ENCODE measurements around the gene GREM1.
A peak's percentile ranks its signal among the peaks of the same experiment; 100 is the strongest.

The GREM1 gene

DNA sequence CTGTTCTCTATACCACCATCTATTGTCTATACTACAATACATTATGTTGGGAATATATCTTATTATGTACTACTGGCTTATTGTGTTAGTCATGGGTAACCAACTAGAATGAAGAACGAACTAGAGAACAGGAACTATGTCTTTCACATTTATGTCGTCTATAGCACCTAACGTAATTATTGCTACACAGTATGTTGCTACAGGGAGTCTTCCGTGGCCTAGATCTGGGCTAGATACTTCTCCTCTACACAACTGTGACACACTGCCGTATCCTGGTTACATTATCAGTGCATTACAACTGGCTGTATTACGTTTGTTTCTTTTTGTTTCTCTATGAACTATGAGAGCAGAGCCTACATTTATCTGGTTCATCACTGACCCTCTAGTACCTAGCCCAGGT lies 42.3 kb upstream of the GREM1 start:
- H3K27ac ChIP-seq: peak overlapping the region; percentile 73; the same call in 1 of the 2 replicates
- TF ChIP-seq CTCF (conservative IDR thresholded peaks at IDR 0.05): no peak

DNA sequence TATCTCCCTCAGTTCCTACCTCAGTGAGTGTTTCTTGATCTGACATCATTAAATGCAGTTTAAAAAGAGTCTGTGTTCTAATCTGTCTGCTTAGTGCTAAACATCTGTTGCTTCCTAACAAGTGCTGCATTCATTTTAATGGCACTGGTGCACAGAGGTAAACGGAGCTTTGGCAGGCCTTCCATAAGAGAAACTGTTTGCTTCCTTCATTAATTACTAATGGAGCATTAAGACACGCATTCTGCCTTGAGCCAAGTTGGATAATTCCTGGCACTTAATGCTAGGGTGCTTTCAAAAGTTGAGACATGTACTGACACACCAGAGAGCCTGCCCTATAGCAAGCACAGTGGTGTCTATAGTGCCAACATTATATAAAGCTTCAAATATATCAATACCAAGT lies 41.6 kb upstream of the GREM1 start:
- peak overlapping the region; percentile 73 for H3K27ac ChIP-seq
- TF ChIP-seq CTCF (conservative IDR thresholded peaks at IDR 0.05): no peak

DNA sequence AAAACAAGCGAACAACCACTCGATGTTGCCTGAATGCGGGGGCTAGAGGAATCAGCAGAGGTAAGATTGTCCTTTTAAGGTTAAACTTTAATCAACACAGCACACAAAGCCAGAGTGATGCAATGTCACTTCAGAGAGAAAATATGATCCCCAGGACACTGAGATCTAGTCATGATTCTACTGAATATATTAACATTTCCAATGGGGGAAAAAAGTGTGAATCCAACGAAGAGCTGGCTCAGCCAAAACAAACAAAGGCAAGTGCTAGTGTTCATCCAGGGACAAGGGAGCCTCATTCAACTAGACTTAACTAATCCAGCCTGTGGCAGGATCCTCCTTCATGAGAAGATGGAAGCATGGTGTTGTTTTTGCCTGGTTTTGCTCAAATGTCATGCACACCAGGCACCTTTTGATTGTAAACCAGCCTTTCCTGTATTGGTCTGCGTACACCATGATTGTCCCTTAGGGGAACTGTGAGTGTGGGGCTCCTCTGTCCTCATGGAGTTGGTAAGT lies 40.5 kb upstream of the GREM1 start:
- H3K27ac ChIP-seq: peak overlapping the region; percentile 73
- TF ChIP-seq CTCF (conservative IDR thresholded peaks at IDR 0.05): no peak

GRCh38 chr15:32679298-32679690 lies 38.5 kb upstream of the GREM1 start:
- 0 out of 2 replicates have a peak, but pooled peaks have one; percentile 22 for TF ChIP-seq CTCF (conservative IDR thresholded peaks at IDR 0.05)
- no peak overlapping the region for H3K27ac ChIP-seq

DNA sequence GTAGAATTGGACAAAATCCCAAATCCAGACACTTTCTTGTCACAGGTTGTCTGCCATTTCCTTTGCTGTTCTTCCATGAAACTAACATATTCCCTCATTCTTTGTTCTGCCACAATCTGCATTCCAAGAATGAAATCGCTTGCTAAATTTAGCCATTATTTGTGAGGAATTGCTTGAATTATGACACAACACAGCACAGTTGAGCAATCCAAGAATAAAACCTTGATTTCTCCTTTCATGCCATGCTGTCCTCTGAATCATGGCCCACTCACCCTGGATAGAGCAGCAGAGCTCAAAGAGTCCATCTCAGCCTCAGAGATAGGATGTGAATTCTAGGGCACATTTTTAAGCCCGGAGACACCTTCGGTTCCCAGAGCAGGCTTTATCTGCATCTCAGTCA lies 35.2 kb upstream of the GREM1 start:
- no peak overlapping the region for H3K27ac ChIP-seq
- no peak for TF ChIP-seq CTCF (conservative IDR thresholded peaks at IDR 0.05)

DNA sequence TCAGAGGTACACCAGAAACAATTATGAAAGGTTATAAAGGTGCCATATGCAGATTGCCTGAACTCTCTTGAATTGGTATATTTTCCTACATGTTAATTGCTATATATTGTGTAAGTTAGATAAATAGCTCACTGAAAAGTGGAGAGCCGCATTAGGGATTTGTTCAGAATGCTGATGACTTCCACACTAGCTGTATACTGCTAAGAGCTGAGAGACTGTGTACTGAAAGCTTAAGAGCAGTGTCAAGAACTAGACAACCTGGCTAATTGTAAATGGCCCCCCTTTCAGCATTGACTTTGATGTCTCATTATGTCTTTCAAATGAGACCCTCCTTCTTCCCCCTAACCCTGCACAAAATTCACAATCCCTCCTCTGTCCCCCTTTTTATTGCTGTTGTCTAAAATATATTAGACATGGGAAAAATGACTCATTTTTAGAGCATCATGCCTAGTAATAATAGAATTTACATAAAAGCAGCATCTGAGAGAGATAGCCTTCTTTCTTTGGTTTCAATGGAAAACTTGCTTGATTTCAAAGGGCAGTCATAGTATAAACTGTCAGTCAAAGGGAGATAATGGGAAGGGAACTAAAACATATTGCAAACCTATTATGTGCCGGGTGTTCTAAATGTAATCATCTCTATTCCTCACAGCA lies 34.7 kb upstream of the GREM1 start:
- no peak overlapping the region for H3K27ac ChIP-seq
- no peak for TF ChIP-seq CTCF (conservative IDR thresholded peaks at IDR 0.05)

DNA sequence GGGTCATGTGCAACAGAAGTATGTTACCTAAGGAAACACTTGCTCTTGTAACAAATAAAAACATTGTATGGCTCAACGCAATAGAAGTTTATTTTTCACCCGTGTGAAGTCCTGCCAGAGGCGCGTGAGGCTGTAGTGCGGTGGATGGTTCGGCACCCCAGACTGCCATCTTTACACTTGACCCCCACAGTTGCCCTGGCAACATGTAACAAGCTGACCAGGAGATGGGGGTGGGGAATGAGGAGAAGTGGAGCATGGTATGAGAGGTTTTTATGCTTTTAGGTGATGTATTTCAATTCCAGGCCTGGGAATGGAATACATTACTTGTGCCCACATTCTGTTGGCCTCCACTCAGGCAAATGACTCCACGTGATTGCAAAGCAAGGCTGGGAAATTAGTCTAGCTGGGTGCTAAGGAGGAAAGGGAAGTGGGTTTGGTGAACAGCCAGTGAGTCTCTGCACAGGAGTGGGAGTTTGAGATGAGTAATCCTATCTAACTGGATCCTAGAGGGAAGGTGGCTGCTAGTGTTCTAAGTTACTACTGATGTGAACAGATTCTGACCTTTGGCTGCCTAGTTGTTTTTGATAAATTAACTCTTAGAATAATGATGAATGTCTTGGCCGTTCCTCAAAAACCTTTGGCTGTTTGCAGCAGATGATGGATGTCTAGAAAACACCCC lies 33.8 kb upstream of the GREM1 start:
- TF ChIP-seq CTCF (conservative IDR thresholded peaks at IDR 0.05): no peak

More for the DNA sequence above, 33.8 kb upstream of the GREM1 start:
- H3K27ac ChIP-seq: no peak overlapping the region
